ENCODE results near the gene ASB16. TPM values are rescaled to one million over a fixed set of nuclear protein-coding genes. Genes with fewer than 3 reads are reported as not detected.

The ASB16 gene
- total and polyA plus RNA-seq, 10 of the 15 experiments (the other 5 are each of a cell fraction or from before 2014, with no cell fraction given), result 0.07 to 1.1 (median 0.44) TPM; not detected in 5

GRCh38 chr17:44123356-44124117 is 47.0 kb upstream of the ASB16 start, which contains the start of gene HDAC5:
TSS of gene HDAC5 (minus strand) at chr17:44123641. CDS start at chr17:44117515, 6,126 bp downstream.
- Histone ChIP-seq H3K27me3 (replicated peaks in 1 of 2; ENCODE audit: control insufficient read depth in 2 of 2, insufficient read depth in 2 of 2, low read length in 1 of 2) (no peaks in the 10 kb centered on the region), H3K27ac (ENCODE audit: control insufficient read depth, insufficient read depth) (peak within 1 kb of the TSS; percentile 59), H3K9me3 (replicated peaks; ENCODE audit: control insufficient read depth, insufficient read depth, low read length) (no peaks in the 10 kb centered on the region), H4K20me1 (ENCODE audit: control insufficient read depth, insufficient read depth) (no peaks in the 10 kb centered on the region), H3K36me3 (ENCODE audit: control insufficient read depth in 2 of 2, insufficient read depth in 2 of 2, low read length in 1 of 2) (no peaks in the 10 kb centered on the region), H3K4me1 (ENCODE audit: control insufficient read depth, insufficient read depth, low read length) (peaks cover 8% of the 10 kb centered on the region; the same call in 1 of the 2 replicates), H3K79me2 (ENCODE audit: control insufficient read depth, insufficient read depth, low read length) (peaks cover 2% of the 10 kb centered on the region), H3K9ac (ENCODE audit: control insufficient read depth, insufficient read depth, low read length) (peak within 1 kb of the TSS; percentile 74), H3K4me2 (ENCODE audit: control insufficient read depth, insufficient read depth) (peak within 1 kb of the TSS; percentile 92), H2AFZ (ENCODE audit: control insufficient read depth, low read depth, low read length) (peak within 1 kb of the TSS; percentile 93), H3K4me3 (peak within 1 kb of the TSS; percentile 95)
- CTCF ChIA-PET, result interaction anchor here (0.6 to 4.1 kb wide), 29 partner anchors 8 to 566 kb away, joined by 3 to 40 read pairs (median 4); partner anchors contain the start of genes CCDC43, G6PC3 and LSM12
- DNase-seq (ENCODE audit: low read depth, low spot score), result peak; percentile 73
- RAD21 ChIA-PET (ENCODE audit: unreplicated experiment), result interaction anchor here (0.7 to 1.6 kb wide), 13 partner anchors 8 to 203 kb away, joined by 3 to 16 read pairs (median 4); partner anchors contain the start of gene SLC25A39
- ATAC-seq, result peak; percentile 97
- SMC1A ChIA-PET (ENCODE audit: uncharacterized antibody, unreplicated experiment), result interaction anchor here (0.7 to 2.6 kb wide), 10 partner anchors 9 to 222 kb away, joined by 3 to 9 read pairs (median 4); partner anchors contain the start of genes GRN and TMUB2
- WGBS (ENCODE audit: insufficient coverage, insufficient replicate concordance, low lambda C conversion rate, missing lambda C conversion rate), result 2% methylated on average over 51 of the region's 78 CpGs
- in situ Hi-C loops (cut with MboI), result loop anchor here (25.0 kb wide), 1 partner anchor 911 kb away; the partner anchor contains the start of gene TMEM106A
- POLR2A ChIA-PET, result interaction anchor here (0.8 to 3.2 kb wide), 9 partner anchors 9 to 224 kb away, joined by 3 to 34 read pairs (median 4); partner anchors contain the start of genes LSM12 and TMUB2
- no TSS peak for BruUV-seq (replicated peaks)
- intact Hi-C loops (cut with micrococcal nuclease; ENCODE audit: unreplicated experiment), result loop anchor here (2.0 kb wide), 1 partner anchor 17 kb away; the partner anchor contains the start of gene HROB
- FAIRE-seq, result peak; percentile 90
- TF ChIP-seq CTCF (IDR thresholded peaks at IDR 0.05 in 2 of 3, conservative IDR thresholded peaks at IDR 0.05 in 1 of 3; ENCODE audit: control insufficient read depth in 2 of 3, extremely low read depth in 1 of 3, insufficient read depth in 1 of 3, low read depth in 3 of 3, low read length in 3 of 3) (peak; percentile 53 to 69 (median 67)), HSF1 (IDR thresholded peaks at IDR 0.05; ENCODE audit: low read depth, low read length) (no peak), ELK1 (IDR thresholded peaks at IDR 0.05; ENCODE audit: low read depth, low read length) (no peak), SKIL (IDR thresholded peaks at IDR 0.05; ENCODE audit: low read depth, poor library complexity, severe bottlenecking) (peak; percentile 31), GABPA (IDR thresholded peaks at IDR 0.05; ENCODE audit: low read depth) (no peak), MEF2A (IDR thresholded peaks at IDR 0.05; ENCODE audit: insufficient read depth, low read depth, low read length) (peak; percentile 56; the same call in 1 of the 2 replicates), PML (IDR thresholded peaks at IDR 0.05; ENCODE audit: low read length) (no peak), IRF5 (IDR thresholded peaks at IDR 0.05; ENCODE audit: borderline replicate concordance) (no peak), MTA2 (IDR thresholded peaks at IDR 0.05; ENCODE audit: low read depth) (peak; percentile 32; the same call in 1 of the 2 replicates), PAX5 (IDR thresholded peaks at IDR 0.05; ENCODE audit: borderline replicate concordance, low read depth, low read length) (no peak), RELA (IDR thresholded peaks at IDR 0.05; ENCODE audit: borderline replicate concordance, partially characterized antibody) (peak; percentile 30)
